Measurements from ENCODE around the gene SLC6A4. TPM values are rescaled to one million over a fixed set of nuclear protein-coding genes. Genes with fewer than 3 reads are reported as not detected.
"Not testable (repeated sequence)": the region's sequence is repeated elsewhere in the genome, so short reads cannot be mapped to it uniquely, and the experiment has no call there.

Gene SLC6A4
- total and polyA plus RNA-seq, 10 of the 15 experiments (the other 5 are each of a cell fraction or from before 2014, with no cell fraction given), result 5.3 to 20.6 (median 10.1) TPM

DNA sequence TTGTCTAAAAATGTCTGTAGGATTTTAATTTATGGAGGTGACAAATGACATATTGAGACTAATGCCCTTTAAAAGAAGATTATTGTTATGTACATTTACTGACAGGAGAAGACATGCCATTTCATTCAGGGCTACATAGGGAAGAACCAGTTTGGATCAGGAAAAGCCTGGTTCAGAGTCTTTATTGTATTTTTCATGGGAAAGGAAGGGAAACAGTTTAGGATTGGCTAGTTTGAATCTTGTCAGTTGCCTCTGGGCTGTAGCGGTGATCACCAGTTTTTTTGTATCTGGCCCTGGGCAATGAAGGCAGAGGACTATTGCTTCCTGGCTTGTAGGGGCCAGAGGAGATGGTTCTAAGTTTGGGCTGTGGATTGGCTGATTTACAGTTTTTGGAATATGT is 87.1 kb downstream of the SLC6A4 start (continued):
- TF ChIP-seq RFX5 (IDR thresholded peaks at IDR 0.05; ENCODE audit: low read depth, low read length) (no peak), EZH2 (IDR thresholded peaks at IDR 0.05; ENCODE audit: borderline replicate concordance, control insufficient read depth, low read depth, low read length) (no peak), CHD1 (IDR thresholded peaks at IDR 0.05; ENCODE audit: low read depth, low read length) (no peak), ZNF217 (IDR thresholded peaks at IDR 0.05) (no peak), ETV6 (conservative IDR thresholded peaks at IDR 0.05 in 1 of 2, IDR thresholded peaks at IDR 0.05 in 1 of 2; ENCODE audit: borderline replicate concordance in 1 of 2, low read depth in 1 of 2) (no peak), SUZ12 (IDR thresholded peaks at IDR 0.05; ENCODE audit: unreplicated experiment) (no peak)
- TF ChIP-seq, protein P1, sequence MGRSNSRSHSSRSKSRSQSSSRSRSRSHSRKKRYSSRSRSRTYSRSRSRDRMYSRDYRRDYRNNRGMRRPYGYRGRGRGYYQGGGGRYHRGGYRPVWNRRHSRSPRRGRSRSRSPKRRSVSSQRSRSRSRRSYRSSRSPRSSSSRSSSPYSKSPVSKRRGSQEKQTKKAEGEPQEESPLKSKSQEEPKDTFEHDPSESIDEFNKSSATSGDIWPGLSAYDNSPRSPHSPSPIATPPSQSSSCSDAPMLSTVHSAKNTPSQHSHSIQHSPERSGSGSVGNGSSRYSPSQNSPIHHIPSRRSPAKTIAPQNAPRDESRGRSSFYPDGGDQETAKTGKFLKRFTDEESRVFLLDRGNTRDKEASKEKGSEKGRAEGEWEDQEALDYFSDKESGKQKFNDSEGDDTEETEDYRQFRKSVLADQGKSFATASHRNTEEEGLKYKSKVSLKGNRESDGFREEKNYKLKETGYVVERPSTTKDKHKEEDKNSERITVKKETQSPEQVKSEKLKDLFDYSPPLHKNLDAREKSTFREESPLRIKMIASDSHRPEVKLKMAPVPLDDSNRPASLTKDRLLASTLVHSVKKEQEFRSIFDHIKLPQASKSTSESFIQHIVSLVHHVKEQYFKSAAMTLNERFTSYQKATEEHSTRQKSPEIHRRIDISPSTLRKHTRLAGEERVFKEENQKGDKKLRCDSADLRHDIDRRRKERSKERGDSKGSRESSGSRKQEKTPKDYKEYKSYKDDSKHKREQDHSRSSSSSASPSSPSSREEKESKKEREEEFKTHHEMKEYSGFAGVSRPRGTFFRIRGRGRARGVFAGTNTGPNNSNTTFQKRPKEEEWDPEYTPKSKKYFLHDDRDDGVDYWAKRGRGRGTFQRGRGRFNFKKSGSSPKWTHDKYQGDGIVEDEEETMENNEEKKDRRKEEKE (IDR thresholded peaks at IDR 0.05), result no peak

DNA sequence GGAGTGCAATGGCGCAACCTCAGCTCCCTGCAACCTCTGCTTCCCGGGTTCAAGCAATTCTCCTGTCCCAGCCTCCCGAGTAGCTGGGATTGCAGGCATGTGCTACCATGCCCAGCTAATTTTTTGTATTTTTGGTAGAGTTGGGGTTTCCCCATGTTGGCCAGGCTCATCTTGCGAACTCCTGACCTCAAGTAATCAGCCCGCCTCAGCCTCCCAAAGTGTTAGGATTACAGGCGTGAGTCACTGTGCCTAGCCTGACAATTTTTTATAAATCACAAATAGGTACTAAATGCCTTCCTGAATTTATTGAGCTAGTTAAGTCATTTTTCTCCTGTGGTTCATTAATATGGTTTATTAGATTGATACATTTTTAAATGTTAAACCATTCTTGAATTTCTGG is 87.6 kb downstream of the SLC6A4 start:
- peak; percentile 53 for ATAC-seq
- RAD21 ChIA-PET (ENCODE audit: unreplicated experiment); in situ Hi-C loops (cut with MboI); H3K4me2 ChIP-seq (ENCODE audit: control insufficient read depth, insufficient read depth); H3K27me3 ChIP-seq (replicated peaks in 1 of 2; ENCODE audit: control insufficient read depth in 2 of 2, insufficient read depth in 2 of 2, low read length in 1 of 2); BruUV-seq (replicated peaks); FAIRE-seq; H3K36me3 ChIP-seq (ENCODE audit: control insufficient read depth in 2 of 2, insufficient read depth in 2 of 2, low read length in 1 of 2); H2AFZ ChIP-seq (ENCODE audit: control insufficient read depth, low read depth, low read length); DNase-seq (ENCODE audit: low read depth, low spot score); intact Hi-C loops (cut with micrococcal nuclease; ENCODE audit: unreplicated experiment); H3K9ac ChIP-seq (ENCODE audit: control insufficient read depth, insufficient read depth, low read length); H3K4me3 ChIP-seq; H3K9me3 ChIP-seq (replicated peaks; ENCODE audit: control insufficient read depth, insufficient read depth, low read length); H3K27ac ChIP-seq (ENCODE audit: control insufficient read depth, insufficient read depth); H3K4me1 ChIP-seq (ENCODE audit: control insufficient read depth, insufficient read depth, low read length); H4K20me1 ChIP-seq (ENCODE audit: control insufficient read depth, insufficient read depth): not testable (repeated sequence)
- WGBS (ENCODE audit: insufficient coverage, insufficient replicate concordance, low lambda C conversion rate, missing lambda C conversion rate), result 50% methylated on average over 6 of the region's 6 CpGs
- SMC1A ChIA-PET (ENCODE audit: uncharacterized antibody, unreplicated experiment), result interaction anchor here (1.1 to 1.2 kb wide), 2 partner anchors 18 to 43 kb away, joined by 4 to 5 read pairs; no protein-coding TSS in a partner anchor
- peak; percentile 36; the same call in 1 of the 2 replicates for TF ChIP-seq NR2F1 (conservative IDR thresholded peaks at IDR 0.05)
- H3K79me2 ChIP-seq (ENCODE audit: control insufficient read depth, insufficient read depth, low read length), result peaks cover 10% of the 10 kb centered on the region
- CTCF ChIA-PET, result interaction anchor here (1.0 to 3.9 kb wide), 3 partner anchors 23 to 48 kb away, joined by 3 to 16 read pairs (median 5); no protein-coding TSS in a partner anchor
- POLR2A ChIA-PET, result interaction anchor here (0.7 to 2.0 kb wide), 2 partner anchors 15 to 286 kb away, joined by 5 to 10 read pairs; no protein-coding TSS in a partner anchor

Small RNAs within 50 kb of the gene (small RNA-seq; reads per million reads assigned to genes)
- 455 reads per million, percentile 99 among the genes with 10 or more reads in this experiment for gene RF00154

Other genes starting within 250 kb of the SLC6A4 start
- gene NSRP1, start 118.9 kb downstream of the SLC6A4 start, total RNA-seq (2014; rRNA removed), result 12.5 and 15.6 TPM in 2 replicates
- gene NSRP1, start 118.9 kb downstream of the SLC6A4 start, total RNA-seq (2014; rRNA removed; fragmentation: Illumina TruSeq; extraction: Trizol), result 29.0 and 30.5 TPM in 2 replicates
- 16.2 and 20.3 TPM in 2 replicates for gene NSRP1, start 118.9 kb downstream of the SLC6A4 start, total RNA-seq (2021)
- 18.0 and 22.5 TPM in 2 replicates for gene NSRP1, start 118.9 kb downstream of the SLC6A4 start, polyA plus RNA-seq (2011; rRNA removed)
- gene NSRP1, start 118.9 kb downstream of the SLC6A4 start, polyA plus RNA-seq (2014; fragmentation: Illumina TruSeq; extraction: Trizol), result 48.9 and 85.2 TPM in 2 replicates
- gene NSRP1, start 118.9 kb downstream of the SLC6A4 start, polyA plus RNA-seq (2014; fragmentation: Nextera tagmentation; extraction: Ambion mirVana), result 10 to 100 TPM; 57.2 to 69.7 TPM
- 18.4 and 20.1 TPM in 2 replicates for gene NSRP1, start 118.9 kb downstream of the SLC6A4 start, polyA plus RNA-seq (2014; rRNA removed)
- 10 to 100 TPM; 46.6 to 47.2 TPM for gene NSRP1, start 118.9 kb downstream of the SLC6A4 start, polyA plus RNA-seq (2016; fragmentation: Nextera tagmentation; extraction: Ambion mirVana)
- gene BLMH, start 56.2 kb upstream of the SLC6A4 start, total RNA-seq (2014; rRNA removed), result 37.2 and 42.8 TPM in 2 replicates
- gene BLMH, start 56.2 kb upstream of the SLC6A4 start, total RNA-seq (2014; rRNA removed; fragmentation: Illumina TruSeq; extraction: Trizol), result 58.8 and 59.7 TPM in 2 replicates
- gene BLMH, start 56.2 kb upstream of the SLC6A4 start, total RNA-seq (2021), result 63.9 and 64.5 TPM in 2 replicates
- 29.8 and 31.0 TPM in 2 replicates for gene BLMH, start 56.2 kb upstream of the SLC6A4 start, polyA plus RNA-seq (2011; rRNA removed)
- 59.9 and 66.1 TPM in 2 replicates for gene BLMH, start 56.2 kb upstream of the SLC6A4 start, polyA plus RNA-seq (2014; fragmentation: Illumina TruSeq; extraction: Trizol)
- 10 to 100 TPM; 16.1 to 34.2 TPM for gene BLMH, start 56.2 kb upstream of the SLC6A4 start, polyA plus RNA-seq (2014; fragmentation: Nextera tagmentation; extraction: Ambion mirVana)
- gene BLMH, start 56.2 kb upstream of the SLC6A4 start, polyA plus RNA-seq (2014; rRNA removed), result 42.7 and 49.2 TPM in 2 replicates
- gene BLMH, start 56.2 kb upstream of the SLC6A4 start, polyA plus RNA-seq (2016; fragmentation: Nextera tagmentation; extraction: Ambion mirVana), result 10 to 100 TPM; 63.3 to 63.4 TPM
- not detected in 2 replicates for gene TMIGD1, start 98.4 kb upstream of the SLC6A4 start, total RNA-seq (2014; rRNA removed)
- not detected in 2 replicates for gene TMIGD1, start 98.4 kb upstream of the SLC6A4 start, total RNA-seq (2014; rRNA removed; fragmentation: Illumina TruSeq; extraction: Trizol)
- gene TMIGD1, start 98.4 kb upstream of the SLC6A4 start, total RNA-seq (2021), result not detected in 2 replicates
- gene TMIGD1, start 98.4 kb upstream of the SLC6A4 start, polyA plus RNA-seq (2011; rRNA removed), result 0.10 TPM in 1 of 2 replicates, not detected in the other
- not detected in 2 replicates for gene TMIGD1, start 98.4 kb upstream of the SLC6A4 start, polyA plus RNA-seq (2014; fragmentation: Illumina TruSeq; extraction: Trizol)
- not detected for gene TMIGD1, start 98.4 kb upstream of the SLC6A4 start, polyA plus RNA-seq (2014; fragmentation: Nextera tagmentation; extraction: Ambion mirVana)
- gene TMIGD1, start 98.4 kb upstream of the SLC6A4 start, polyA plus RNA-seq (2014; rRNA removed), result not detected in 2 replicates
- gene TMIGD1, start 98.4 kb upstream of the SLC6A4 start, polyA plus RNA-seq (2016; fragmentation: Nextera tagmentation; extraction: Ambion mirVana), result not detected
- gene CPD, start 143.2 kb upstream of the SLC6A4 start, total RNA-seq (2014; rRNA removed), result 19.2 and 41.1 TPM in 2 replicates
- gene CPD, start 143.2 kb upstream of the SLC6A4 start, total RNA-seq (2014; rRNA removed; fragmentation: Illumina TruSeq; extraction: Trizol), result 19.9 and 20.0 TPM in 2 replicates
- gene CPD, start 143.2 kb upstream of the SLC6A4 start, total RNA-seq (2021), result 23.5 and 24.2 TPM in 2 replicates
- 16.6 and 22.8 TPM in 2 replicates for gene CPD, start 143.2 kb upstream of the SLC6A4 start, polyA plus RNA-seq (2011; rRNA removed)
- gene CPD, start 143.2 kb upstream of the SLC6A4 start, polyA plus RNA-seq (2014; fragmentation: Illumina TruSeq; extraction: Trizol), result 15.4 and 16.7 TPM in 2 replicates
- 1 to 10 TPM; 3.5 to 4.5 TPM for gene CPD, start 143.2 kb upstream of the SLC6A4 start, polyA plus RNA-seq (2014; fragmentation: Nextera tagmentation; extraction: Ambion mirVana)
- gene CPD, start 143.2 kb upstream of the SLC6A4 start, polyA plus RNA-seq (2014; rRNA removed), result 7.5 and 7.9 TPM in 2 replicates
- 10 to 100 TPM; 14.8 to 16.1 TPM for gene CPD, start 143.2 kb upstream of the SLC6A4 start, polyA plus RNA-seq (2016; fragmentation: Nextera tagmentation; extraction: Ambion mirVana)
- 20.3 and 21.4 TPM in 2 replicates for gene GOSR1, start 241.7 kb upstream of the SLC6A4 start, total RNA-seq (2014; rRNA removed)
- gene GOSR1, start 241.7 kb upstream of the SLC6A4 start, total RNA-seq (2014; rRNA removed; fragmentation: Illumina TruSeq; extraction: Trizol), result 32.3 and 37.4 TPM in 2 replicates
- gene GOSR1, start 241.7 kb upstream of the SLC6A4 start, total RNA-seq (2021), result 36.5 and 41.9 TPM in 2 replicates
- gene GOSR1, start 241.7 kb upstream of the SLC6A4 start, polyA plus RNA-seq (2011; rRNA removed), result 33.6 and 45.1 TPM in 2 replicates
- 44.0 and 58.8 TPM in 2 replicates for gene GOSR1, start 241.7 kb upstream of the SLC6A4 start, polyA plus RNA-seq (2014; fragmentation: Illumina TruSeq; extraction: Trizol)
- 10 to 100 TPM; 71.0 to 99.3 TPM for gene GOSR1, start 241.7 kb upstream of the SLC6A4 start, polyA plus RNA-seq (2014; fragmentation: Nextera tagmentation; extraction: Ambion mirVana)
- 22.8 and 23.1 TPM in 2 replicates for gene GOSR1, start 241.7 kb upstream of the SLC6A4 start, polyA plus RNA-seq (2014; rRNA removed)
- 10 to 100 TPM; 48.0 to 48.4 TPM for gene GOSR1, start 241.7 kb upstream of the SLC6A4 start, polyA plus RNA-seq (2016; fragmentation: Nextera tagmentation; extraction: Ambion mirVana)